HEK293T (cell line): Measurements from ENCODE around the gene HBB.

Experiments
- ARNT ChIP-seq: fragments of 450-650 bp; IDR thresholded peaks from 2 replicates; pipeline ENCODE4 v1.6.1; 2017; ENCODE audit warnings: mild to moderate bottlenecking
- ELF4 ChIP-seq: fragments of 450-650 bp; IDR thresholded peaks from 2 replicates; pipeline ENCODE4 v1.6.1; 2017; ENCODE audit warnings: antibody characterized with exemption
- FOXA1 ChIP-seq: fragments of 450-650 bp; IDR thresholded peaks from 2 replicates; pipeline ENCODE4 v1.6.1; 2016; ENCODE audit warnings: mild to moderate bottlenecking
- FOXK2 ChIP-seq: fragments of 450-650 bp; IDR thresholded peaks from 2 replicates; pipeline ENCODE4 v1.6.1; 2016; ENCODE audit warnings: mild to moderate bottlenecking
- FOXM1 ChIP-seq: fragments of 450-650 bp; IDR thresholded peaks from 2 replicates; pipeline ENCODE4 v1.6.1; 2017; ENCODE audit warnings: mild to moderate bottlenecking, borderline replicate concordance
- L3MBTL2 ChIP-seq: fragments of 450-650 bp; conservative IDR thresholded peaks from 2 replicates; pipeline ENCODE4 v1.6.1; 2016; ENCODE audit warnings: mild to moderate bottlenecking
- LEF1 ChIP-seq: fragments of 450-650 bp; IDR thresholded peaks from 2 replicates; pipeline ENCODE4 v1.6.1; 2017; ENCODE audit warnings: mild to moderate bottlenecking, borderline replicate concordance
- SUZ12 ChIP-seq: fragments of 450-650 bp; IDR thresholded peaks from 2 replicates; pipeline ENCODE4 v1.6.1; 2016; ENCODE audit warnings: mild to moderate bottlenecking
- ZNF384 ChIP-seq: fragments of 450-650 bp; IDR thresholded peaks from 2 replicates; pipeline ENCODE4 v1.6.1; 2016

DNA sequence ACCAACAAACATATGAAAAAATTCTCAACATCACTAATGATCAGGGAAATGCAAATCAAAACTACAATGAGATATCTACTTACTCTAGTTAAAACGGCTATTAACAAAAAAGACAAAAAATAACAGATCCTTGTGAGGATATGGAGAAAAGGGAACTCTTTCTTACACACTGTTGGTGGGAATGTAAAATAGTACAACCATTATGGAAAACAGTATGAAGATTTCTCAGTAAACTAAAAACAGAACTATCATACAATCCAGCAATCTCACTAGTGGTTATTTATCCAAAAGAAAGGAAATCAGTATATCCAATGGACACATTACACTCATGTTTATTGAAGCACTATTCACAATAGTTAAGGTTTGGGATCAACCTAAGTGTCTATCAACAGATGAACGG is 39.0 kb upstream of the HBB start:
- no peak for TF ChIP-seq LEF1
- TF ChIP-seq ARNT: no peak
- TF ChIP-seq FOXM1: no peak
- no peak for TF ChIP-seq FOXA1
- TF ChIP-seq L3MBTL2: no peak
- no peak for TF ChIP-seq SUZ12
- TF ChIP-seq ZNF384: no peak
- no peak for TF ChIP-seq FOXK2
- TF ChIP-seq ELF4: no peak
